B cell (primary cell): ENCODE results near the gene BTNL9. TPM values are rescaled to one million over a fixed set of nuclear protein-coding genes. Genes with fewer than 3 reads are reported as not detected.

Experiments
- ATAC-seq: fragments of 200-7000 bp; cut with Tn5 transposase; one replicate; pipeline ENCODE4 v1.10.0; 2021; ENCODE audit warnings: low read depth, mild to moderate bottlenecking, moderate number of reproducible peaks, moderate library complexity
- CTCF ChIA-PET: fragments of 350-600 bp; sonication (Branson Sonifier 250); formaldehyde crosslinking; loops from one replicate; lab custom pipeline; 2021; ENCODE audit warnings: antibody characterized with exemption, inconsistent platforms; lab: Charles Lee
- POLR2A ChIA-PET: fragments of 350-600 bp; sonication (Branson Sonifier 250); formaldehyde crosslinking; loops from one replicate; lab custom pipeline; 2021; ENCODE audit warnings: antibody characterized with exemption; lab: Charles Lee
- DNase-seq: peaks from one replicate; pipeline ENCODE4 v3.0.0; 2013
- H2AFZ ChIP-seq: 2 replicates; pipeline ENCODE4 v1.6.1; 2012; ENCODE audit warnings: mild to moderate bottlenecking, low read depth, low read length; ENCODE audit not compliant: insufficient read depth, poor library complexity, severe bottlenecking
- H3K27ac ChIP-seq, 2 donors: 1 replicate in 1 of 2; 2 replicates in 1 of 2; pipeline ENCODE4 v1.5.1; 2012 to 2013; ENCODE audit warnings: low read length in 2 of 2, mild to moderate bottlenecking in 2 of 2, moderate library complexity in 1 of 2
- H3K27me3 ChIP-seq, 4 experiments: fragments of 200-600 bp in 1 of 4; sonication (generic) in 1 of 4; replicated peaks in 1 of 4; 1 replicate in 2 of 4; 2 replicates in 2 of 4; pipeline versions ENCODE4 v1.6.1 to v1.7.0; 2013 to 2016; ENCODE audit warnings: low read length in 3 of 4, mild to moderate bottlenecking in 2 of 4, mixed read lengths in 1 of 4, moderate library complexity in 1 of 4; ENCODE audit not compliant: insufficient read depth in 4 of 4, control insufficient read depth in 3 of 4; ENCODE audit errors: control extremely low read depth in 1 of 4
- H3K36me3 ChIP-seq, 2 experiments: replicated peaks in 1 of 2; 1 replicate in 1 of 2; 2 replicates in 1 of 2; pipeline versions ENCODE4 v1.6.1 to v1.7.1; 2013; ENCODE audit warnings: low read length in 1 of 2; ENCODE audit not compliant: insufficient read depth in 2 of 2, control insufficient read depth in 1 of 2; ENCODE audit errors: control extremely low read depth in 1 of 2, extremely low read depth in 1 of 2
- H3K4me1 ChIP-seq, 2 donors: fragments of 200-600 bp in 1 of 2; sonication (generic) in 1 of 2; 1 replicate in 1 of 2; 2 replicates in 1 of 2; pipeline versions ENCODE4 v1.5.1 to v1.6.1; 2013 to 2017; ENCODE audit warnings: low read length in 2 of 2; ENCODE audit not compliant: control insufficient read depth in 2 of 2, insufficient read depth in 2 of 2
- H3K4me2 ChIP-seq: replicated peaks from 2 replicates; pipeline ENCODE3; 2012; ENCODE audit warnings: mild to moderate bottlenecking, low read depth, low read length; ENCODE audit not compliant: poor library complexity, severe bottlenecking
- H3K4me3 ChIP-seq, 5 experiments: fragments of 200-600 bp in 1 of 5; sonication (generic) in 1 of 5; 1 replicate in 3 of 5; 2 replicates in 2 of 5; pipeline versions ENCODE4 v1.5.1 to v1.7.0; 2011 to 2016; ENCODE audit warnings: low read length in 4 of 5, mild to moderate bottlenecking in 4 of 5, low read depth in 2 of 5, control low read depth in 1 of 5, moderate library complexity in 1 of 5; ENCODE audit not compliant: insufficient read depth in 1 of 5; ENCODE audit errors: control extremely low read depth in 1 of 5, extremely low read depth in 1 of 5
- H3K79me2 ChIP-seq: fragments of 200-600 bp; sonication (generic); one replicate; pipeline ENCODE4 v1.6.0; 2016; ENCODE audit warnings: low read length; ENCODE audit not compliant: control insufficient read depth, insufficient read depth
- H3K9ac ChIP-seq: fragments of 200-600 bp; sonication (generic); 2 replicates; pipeline ENCODE4 v1.6.1; 2017; ENCODE audit warnings: mild to moderate bottlenecking, low read length, moderate library complexity
- H3K9me3 ChIP-seq, 3 donors: one replicate each; pipeline versions ENCODE4 v1.6.1 to v1.7.1; 2013; ENCODE audit warnings: low read length in 2 of 3; ENCODE audit not compliant: control insufficient read depth in 2 of 3, insufficient read depth in 1 of 3; ENCODE audit errors: control extremely low read depth in 1 of 3
- H4K20me1 ChIP-seq: 2 replicates; pipeline ENCODE4 v1.6.0; 2012; ENCODE audit warnings: mild to moderate bottlenecking, low read length; ENCODE audit not compliant: insufficient read depth, control insufficient read depth, poor library complexity, severe bottlenecking
- H3K27ac Mint-ChIP-seq: one replicate; pipeline ENCODE4 v1.8.0; 2021; ENCODE audit warnings: mixed read lengths
- H3K27me3 Mint-ChIP-seq: one replicate; pipeline ENCODE4 v1.8.0; 2021; ENCODE audit warnings: mixed read lengths
- H3K4me1 Mint-ChIP-seq: one replicate; pipeline ENCODE4 v1.8.0; 2021; ENCODE audit warnings: mixed read lengths
- H3K4me3 Mint-ChIP-seq: one replicate; pipeline ENCODE4 v1.8.0; 2021; ENCODE audit warnings: mixed read lengths
- H3K9me3 Mint-ChIP-seq: one replicate; pipeline ENCODE4 v1.8.0; 2022; ENCODE audit warnings: mixed read lengths; ENCODE audit not compliant: insufficient read depth
- CTCF ChIP-seq: fragments of 200-600 bp; IDR thresholded peaks from one replicate; pipeline ENCODE4 v1.8.0; 2022; ENCODE audit warnings: antibody characterized with exemption, mild to moderate bottlenecking
- EZH2 ChIP-seq: IDR thresholded peaks from 2 replicates; pipeline ENCODE4 v1.6.1; 2012; ENCODE audit warnings: borderline replicate concordance, low read depth, mild to moderate bottlenecking, moderate library complexity, low read length; ENCODE audit not compliant: insufficient read depth, poor library complexity, severe bottlenecking
- WGBS: methylation state at CpG from one replicate; pipeline ENCODE4 v1.1.5; 2013; ENCODE audit warnings: missing lambda C conversion rate; ENCODE audit not compliant: insufficient coverage; 5-methylcytosine and 5-hydroxymethylcytosine counted together
- intact Hi-C: fragments of 100-400 bp; cut with micrococcal nuclease; formaldehyde crosslinking; loops from one replicate; pipeline ENCODE4 v1.10.0; 2022
- polyA plus RNA-seq: library from polyadenylated mRNA; depleted of rRNA; stranded (reverse); fragments of >200 nt; gene quantifications from 2 replicates; pipeline ENCODE4 v1.2.3, GENCODE V29; 2012
- total RNA-seq, 2 donors: library from RNA; stranded (reverse); fragments of 120-200 nt in 1 of 2; gene quantifications; 1 replicate in 1 of 2; 2 replicates in 1 of 2; pipeline versions ENCODE4 v1.2.3 to v1.2.4, GENCODE V29; 2013 to 2022

Gene BTNL9
- total and polyA plus RNA-seq, 2 donors (not counting 1 experiment from before 2014, with no cell fraction given) = 40.7 to 173 TPM

DNA sequence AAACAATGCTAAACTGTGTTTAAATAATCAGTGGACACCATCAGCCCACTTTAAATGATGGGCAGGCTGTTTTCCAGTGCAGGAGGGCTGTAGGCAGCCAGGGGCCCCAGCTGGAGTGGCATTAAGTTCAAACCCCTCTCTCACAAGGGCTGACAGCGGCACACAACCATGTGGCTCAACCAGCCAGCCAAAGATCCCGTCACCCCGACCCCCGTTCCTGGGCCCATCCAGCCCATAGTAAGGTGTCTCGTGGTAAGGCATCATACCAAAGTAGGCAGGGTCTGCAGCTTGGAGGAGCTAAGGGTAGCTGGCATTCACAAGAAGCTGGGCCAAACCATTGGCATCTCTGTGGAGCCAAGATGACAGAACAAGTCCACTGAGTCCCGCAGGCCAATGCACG lies 24.9 kb downstream of the BTNL9 start:
- Mint-ChIP-seq H3K4me3 (no peak overlapping the region), H3K9me3 (no peaks in the 10 kb centered on the region), H3K27ac (no peak overlapping the region), H3K4me1 (peaks cover 3% of the 10 kb centered on the region), H3K27me3 (peaks cover 56% of the 10 kb centered on the region)
- POLR2A ChIA-PET = no interaction called here
- Histone ChIP-seq H2AFZ (no peak overlapping the region), H3K79me2 (no peaks in the 10 kb centered on the region), H3K27me3 (peaks cover 0 to 35% (median 23%) of the 10 kb centered on the region in 4 experiments), H4K20me1 (no peaks in the 10 kb centered on the region), H3K9me3 (peaks cover 0 to 18% (median 0%) of the 10 kb centered on the region in 3 donors), H3K4me3 (no peak overlapping the region), H3K27ac (no peak overlapping the region), H3K36me3 (no peaks in the 10 kb centered on the region), H3K4me2 (no peak overlapping the region), H3K9ac (no peak overlapping the region), H3K4me1 (no peaks in the 10 kb centered on the region)
- 92% methylated on average over 7 of the region's 7 CpGs for WGBS
- ATAC-seq (no peak), DNase-seq (no peak)
- TF ChIP-seq EZH2 = no peak
- TF ChIP-seq CTCF = no peak
- intact Hi-C loops = no loop called here
- CTCF ChIA-PET = no interaction called here

GRCh38 chr5:181069767-181070491 lies 29.9 kb downstream of the BTNL9 start:
- POLR2A ChIA-PET = no interaction called here
- intact Hi-C loops = no loop called here

More at GRCh38 chr5:181069767-181070491, 29.9 kb downstream of the BTNL9 start:
- Mint-ChIP-seq H3K27ac (no peak overlapping the region), H3K9me3 (no peaks in the 10 kb centered on the region), H3K4me3 (no peak overlapping the region), H3K4me1 (peaks cover 3% of the 10 kb centered on the region), H3K27me3 (peaks cover 40% of the 10 kb centered on the region)
- Histone ChIP-seq H3K27me3 (peaks cover 0 to 27% (median 7%) of the 10 kb centered on the region in 4 experiments), H2AFZ (no peak overlapping the region), H3K36me3 (no peaks in the 10 kb centered on the region), H3K4me3 (no peak overlapping the region), H3K79me2 (no peaks in the 10 kb centered on the region), H3K9me3 (peaks cover 0 to 30% (median 0%) of the 10 kb centered on the region in 3 donors), H3K4me1 (no peaks in the 10 kb centered on the region), H3K27ac (no peak overlapping the region), H4K20me1 (no peaks in the 10 kb centered on the region), H3K9ac (no peak overlapping the region), H3K4me2 (no peak overlapping the region)
- ATAC-seq (no peak), DNase-seq (no peak)
- CTCF ChIA-PET = no interaction called here
- WGBS = 34% methylated on average over 25 of the region's 26 CpGs
- TF ChIP-seq CTCF (no peak), EZH2 (no peak)
